GM19372 (cell line): ENCODE results near the gene TMTC4.
"Not testable (repeated sequence)": the region's sequence is repeated elsewhere in the genome, so short reads cannot be mapped to it uniquely, and the experiment has no call there.

Experiments
- ATAC-seq: cut with Tn5 transposase; IDR thresholded peaks from one replicate; pipeline ENCODE4 v1.9.1; 2021; ENCODE audit warnings: mild to moderate bottlenecking, low read depth, moderate library complexity; ENCODE audit not compliant: unreplicated experiment

TMTC4 gene

GRCh38 chr13:100634696-100635095, 39.9 kb downstream of the TMTC4 start:
- no peak for ATAC-seq

GRCh38 chr13:100633461-100633860, 41.1 kb downstream of the TMTC4 start:
- no peak for ATAC-seq

- ATAC-seq: no peak
Observed at GRCh38 chr13:100630555-100630954, 44.0 kb downstream of the TMTC4 start.

- ATAC-seq: no peak
Observed at GRCh38 chr13:100627120-100627519, 47.5 kb downstream of the TMTC4 start.

- ATAC-seq: no peak
Observed at GRCh38 chr13:100625447-100625846, 49.1 kb downstream of the TMTC4 start.

DNA sequence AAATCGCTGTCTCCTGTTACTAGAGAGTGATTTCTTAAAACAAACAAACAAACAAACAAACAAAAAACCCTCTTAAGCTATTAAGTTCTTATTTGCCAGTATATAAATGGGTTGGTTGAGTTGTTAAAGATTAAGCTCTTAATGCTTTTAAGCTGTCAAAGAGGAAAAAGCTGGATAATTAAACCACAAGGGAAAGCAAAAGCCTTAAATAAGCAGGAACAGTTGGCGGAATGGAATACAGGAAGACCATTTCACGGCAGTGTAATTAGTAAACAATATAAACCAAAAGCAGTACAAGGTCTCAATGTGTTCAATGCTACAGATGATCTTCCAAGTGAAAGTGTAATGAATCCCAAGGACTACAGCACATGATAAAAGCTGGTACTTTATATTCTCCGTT, 53.8 kb downstream of the TMTC4 start:
- ATAC-seq: no peak

DNA sequence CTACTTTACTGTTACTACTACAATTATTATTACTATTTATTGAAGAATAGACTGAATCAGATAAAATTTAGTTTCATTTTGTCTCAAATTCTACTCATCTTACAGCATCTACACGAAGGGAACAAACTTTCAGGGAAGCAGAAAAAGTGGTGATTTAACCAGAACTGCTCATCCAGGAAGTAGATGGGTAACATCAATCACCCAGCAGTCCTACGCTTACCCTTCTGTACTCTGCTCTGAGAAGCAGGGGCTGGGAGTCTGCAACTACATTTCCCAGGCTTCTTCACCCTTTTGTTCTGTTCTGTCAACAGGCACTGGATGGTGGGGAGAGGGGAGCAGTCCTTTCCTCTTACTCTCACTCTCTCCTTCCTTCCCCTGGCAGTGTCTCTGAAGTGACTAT, 54.7 kb downstream of the TMTC4 start:
- no peak for ATAC-seq

DNA sequence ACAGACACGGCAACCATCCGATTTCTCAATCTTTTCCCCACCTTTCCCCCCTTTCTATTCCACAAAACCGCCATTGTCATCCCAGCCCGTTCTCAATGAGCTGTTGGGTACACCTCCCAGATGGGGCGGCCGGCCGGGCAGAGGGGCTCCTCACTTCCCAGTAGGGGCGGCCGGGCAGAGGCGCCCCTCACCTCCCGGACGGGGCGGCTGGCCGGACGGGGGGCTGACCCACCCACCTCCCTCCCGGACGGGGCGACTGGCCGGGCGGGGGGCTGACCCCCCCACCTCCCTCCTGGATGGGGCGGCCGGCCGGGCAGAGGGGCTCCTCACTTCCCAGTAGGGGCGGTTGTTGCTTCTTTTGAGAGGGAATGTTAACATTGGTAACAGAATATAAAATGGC, 55.7 kb downstream of the TMTC4 start:
- ATAC-seq: not testable (repeated sequence)

DNA sequence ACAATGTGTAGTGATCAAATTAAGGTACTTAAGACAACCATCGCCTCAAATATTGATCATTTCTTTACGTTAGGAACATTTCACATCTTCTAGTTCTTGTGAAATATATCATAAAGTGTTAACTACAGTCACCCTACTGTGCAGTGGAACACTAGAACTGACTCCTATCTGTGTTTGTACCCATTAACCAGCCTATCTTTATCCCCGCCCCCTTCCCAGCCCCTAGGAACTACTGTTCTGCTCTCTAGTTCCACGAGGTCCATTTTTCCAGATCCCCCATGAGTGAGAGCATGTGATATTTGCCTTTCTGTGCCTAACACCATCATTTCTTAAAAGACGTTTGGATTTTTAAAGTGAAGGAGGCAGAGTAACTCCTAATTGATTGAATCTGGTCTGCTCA, 61.6 kb downstream of the TMTC4 start:
- no peak for ATAC-seq

DNA sequence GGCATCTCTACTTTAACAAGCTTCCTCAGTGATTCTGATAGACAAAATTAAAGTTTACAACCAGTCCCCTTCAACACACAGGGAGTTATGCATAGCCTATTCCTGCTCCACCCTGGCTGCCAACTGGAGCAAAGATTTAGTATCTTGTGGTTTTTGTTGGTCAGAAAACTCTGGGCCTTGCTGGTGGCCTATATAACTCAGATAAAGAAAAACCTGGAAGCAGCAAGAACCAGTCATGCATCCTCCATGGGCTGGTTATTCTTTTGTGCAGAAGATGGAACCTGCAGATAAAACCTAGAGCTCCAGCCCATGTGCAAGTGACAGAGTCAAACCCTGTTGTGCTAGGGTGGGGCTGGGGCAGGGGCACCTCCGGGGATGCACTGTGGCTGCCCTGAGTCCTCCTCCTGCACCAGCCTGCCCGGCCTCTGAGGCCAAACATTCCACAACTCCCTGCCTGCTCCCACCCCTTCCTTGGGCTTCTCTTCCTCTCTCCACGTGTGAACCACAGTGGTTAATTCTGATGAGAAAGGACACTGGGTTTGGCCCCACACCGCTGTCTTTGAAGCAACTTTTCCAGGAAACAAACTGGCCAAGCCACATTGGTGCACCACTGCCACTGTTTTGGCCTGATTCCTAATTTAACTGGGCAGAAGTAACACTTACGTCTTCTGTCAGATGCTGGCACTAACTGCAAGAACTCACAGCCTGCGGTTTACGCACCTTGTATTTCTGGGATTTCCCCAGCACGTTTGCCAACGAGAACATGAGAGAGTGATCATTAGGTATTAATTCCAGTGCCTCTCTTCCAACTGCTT, 62.7 kb downstream of the TMTC4 start:
- ATAC-seq: no peak

DNA sequence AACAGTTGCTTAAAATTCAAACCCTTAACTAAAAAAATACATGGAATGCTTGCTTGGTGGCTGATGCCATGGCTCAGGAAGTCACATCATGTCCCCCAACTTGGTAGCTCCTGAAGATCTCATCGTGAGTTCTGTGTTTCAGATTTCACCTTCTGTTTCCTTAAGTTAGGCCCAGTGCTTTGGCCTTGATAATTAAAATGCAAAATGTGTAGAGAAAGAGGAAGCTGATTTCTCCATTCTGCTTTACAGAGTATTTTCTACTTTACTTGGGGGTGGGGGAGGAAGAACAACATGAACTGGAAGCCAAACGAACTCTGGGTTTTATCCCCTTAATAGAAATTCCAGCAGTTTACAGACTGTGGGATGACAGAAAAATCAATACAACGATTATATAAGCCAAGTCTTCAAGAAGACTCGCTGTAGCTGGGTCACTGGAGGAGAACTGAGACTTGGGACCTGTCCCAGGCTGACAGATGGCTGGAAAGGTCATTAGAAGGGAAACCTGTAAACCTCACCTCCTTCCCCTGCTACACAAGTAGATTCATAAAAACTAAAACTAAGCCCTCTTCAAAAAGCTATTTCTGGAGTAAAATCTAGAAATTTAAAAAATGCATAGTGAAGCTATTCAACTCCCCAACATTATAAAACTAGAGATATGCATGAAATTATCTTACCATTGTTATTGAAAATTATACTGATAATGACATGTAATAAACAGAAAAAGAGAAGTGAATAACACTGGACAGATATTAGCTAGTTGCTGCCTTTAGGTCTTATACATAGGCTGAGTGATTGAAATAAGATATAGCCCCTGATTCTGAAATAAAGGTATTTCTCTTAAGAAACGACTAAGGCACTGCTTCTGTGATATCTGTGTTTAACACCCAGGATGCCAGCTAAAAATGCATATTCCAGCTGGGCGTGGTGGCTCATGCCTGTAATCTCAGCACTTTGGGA, 63.9 kb downstream of the TMTC4 start:
- ATAC-seq: peak; percentile 31

DNA sequence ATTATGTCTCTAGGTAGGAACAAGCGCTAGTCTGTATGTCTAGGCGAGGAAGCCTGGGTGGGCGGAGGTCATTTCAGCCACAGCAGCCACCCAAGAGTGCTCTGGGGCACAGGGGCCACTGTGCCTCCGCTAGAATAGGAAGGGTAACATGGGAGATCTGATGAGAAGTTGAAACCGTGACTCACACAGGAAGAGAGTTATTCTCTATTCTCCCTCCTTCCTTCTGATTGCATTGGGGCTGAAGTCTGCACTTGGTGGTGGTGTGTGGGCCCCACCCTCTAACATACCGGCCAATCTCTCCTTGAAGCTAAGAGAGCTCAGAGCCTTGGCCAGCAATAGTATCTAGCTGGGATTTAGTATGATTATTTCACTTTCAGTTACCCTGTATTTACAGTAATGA, 65.7 kb downstream of the TMTC4 start:
- peak; percentile 86 for ATAC-seq

- ATAC-seq: no peak
Observed at GRCh38 chr13:100608489-100608888, 66.1 kb downstream of the TMTC4 start.

- ATAC-seq: no peak
Observed at GRCh38 chr13:100604918-100605710, 69.5 kb downstream of the TMTC4 start.

DNA sequence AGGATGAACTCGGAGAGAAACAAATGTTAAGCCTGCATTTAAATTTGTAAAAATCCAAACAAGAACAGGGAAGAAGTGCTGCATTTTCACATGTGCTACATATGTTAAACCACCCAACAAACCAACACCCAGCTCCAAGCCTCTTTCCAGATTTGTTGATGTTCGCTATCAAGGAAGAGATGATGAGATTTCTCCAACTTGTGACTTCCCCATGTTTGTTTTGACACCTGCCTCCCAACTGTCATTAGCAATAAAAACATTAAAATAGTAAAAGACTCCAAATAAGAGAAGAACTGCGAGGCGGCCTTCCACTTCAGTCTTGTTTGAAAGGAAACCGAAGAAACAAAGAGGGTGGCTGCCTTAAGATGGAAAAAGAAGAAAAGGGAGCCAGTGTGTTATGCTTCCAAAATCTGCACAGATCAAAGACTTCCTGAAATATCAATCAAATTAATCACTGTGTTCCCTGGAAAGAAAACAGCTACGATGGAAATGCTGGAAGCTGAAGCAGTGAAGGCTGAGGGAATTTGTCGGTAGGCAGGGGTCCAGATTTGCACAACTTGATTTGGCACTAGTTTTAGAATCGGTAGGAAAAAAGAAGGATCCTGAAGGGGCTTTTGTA, 72.0 kb downstream of the TMTC4 start:
- ATAC-seq: no peak

DNA sequence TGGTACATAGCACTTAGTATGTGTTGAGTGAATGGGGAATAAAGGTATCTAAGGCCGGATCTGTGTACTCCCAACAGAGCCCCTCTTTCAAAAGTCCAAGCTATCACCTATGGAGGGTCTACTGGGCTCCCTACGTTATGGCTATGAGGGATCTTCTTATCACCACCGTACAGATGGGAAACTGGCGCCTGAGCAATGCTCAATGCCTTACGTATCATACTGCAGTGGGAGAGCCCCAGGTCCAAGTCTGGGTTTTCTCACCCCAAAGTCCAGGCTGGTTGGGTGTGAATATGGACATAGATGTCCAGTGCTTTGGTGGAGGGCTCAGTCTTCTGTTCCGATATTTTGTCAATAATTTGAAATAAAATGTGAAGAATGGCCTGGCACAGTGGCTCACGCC, 72.9 kb downstream of the TMTC4 start:
- ATAC-seq: no peak

DNA sequence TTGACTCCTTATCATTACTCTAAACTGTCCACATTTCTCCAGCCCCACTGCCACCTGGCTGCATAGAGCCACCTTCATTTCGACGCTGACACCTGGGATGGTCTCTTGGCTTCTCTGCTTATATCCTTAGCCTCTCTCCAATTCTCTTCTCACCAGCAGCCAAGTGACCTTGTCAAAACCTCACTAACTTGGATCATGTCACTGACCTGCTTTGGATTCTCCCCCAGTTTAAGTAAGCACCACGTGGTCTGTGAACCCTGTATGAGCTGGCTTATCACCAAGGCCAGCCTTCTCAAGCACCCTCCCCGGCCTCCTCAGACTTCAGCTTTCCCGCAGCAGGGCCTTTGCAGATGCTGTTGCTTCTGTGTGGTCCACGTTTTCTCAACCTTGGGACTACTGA, 73.7 kb downstream of the TMTC4 start:
- no peak for ATAC-seq

DNA sequence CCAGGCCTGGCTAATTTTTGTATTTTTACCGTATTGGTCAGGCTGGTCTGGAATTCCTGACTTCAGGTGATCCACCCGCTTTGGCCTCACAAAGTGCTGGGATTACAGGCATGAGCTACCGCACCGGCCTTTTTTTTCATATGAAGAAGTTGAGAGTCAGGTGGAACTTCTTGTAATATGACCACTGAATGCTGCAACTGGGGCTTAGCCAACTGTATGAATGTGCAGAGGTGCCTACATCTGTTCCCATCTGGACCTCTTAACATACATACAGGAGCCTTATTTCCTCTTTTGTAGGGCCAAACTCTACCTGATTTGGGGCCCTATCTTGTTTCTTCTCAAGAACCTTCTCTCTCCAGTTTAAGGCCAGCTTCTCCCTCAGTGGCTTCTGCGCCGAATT, 74.1 kb downstream of the TMTC4 start:
- ATAC-seq: no peak

DNA sequence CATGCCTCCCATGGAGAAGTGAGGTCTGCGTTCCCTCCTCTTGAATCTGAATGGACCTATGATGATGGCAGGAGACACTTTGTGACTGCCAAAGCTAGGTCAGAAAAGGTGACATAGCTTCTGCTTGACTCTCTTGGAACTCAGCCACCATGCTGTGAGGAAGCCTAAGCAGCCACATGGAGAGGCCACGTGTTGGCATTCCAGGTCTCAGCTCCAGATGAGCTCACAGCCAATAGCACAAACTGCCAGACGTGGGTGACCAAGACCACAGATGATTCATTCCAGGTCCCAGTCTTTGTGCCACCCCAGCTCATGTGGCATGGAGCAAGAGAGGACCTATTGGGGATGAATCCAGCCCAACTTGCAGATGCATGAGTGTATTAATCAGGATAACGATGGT, 77.3 kb downstream of the TMTC4 start:
- no peak for ATAC-seq

DNA sequence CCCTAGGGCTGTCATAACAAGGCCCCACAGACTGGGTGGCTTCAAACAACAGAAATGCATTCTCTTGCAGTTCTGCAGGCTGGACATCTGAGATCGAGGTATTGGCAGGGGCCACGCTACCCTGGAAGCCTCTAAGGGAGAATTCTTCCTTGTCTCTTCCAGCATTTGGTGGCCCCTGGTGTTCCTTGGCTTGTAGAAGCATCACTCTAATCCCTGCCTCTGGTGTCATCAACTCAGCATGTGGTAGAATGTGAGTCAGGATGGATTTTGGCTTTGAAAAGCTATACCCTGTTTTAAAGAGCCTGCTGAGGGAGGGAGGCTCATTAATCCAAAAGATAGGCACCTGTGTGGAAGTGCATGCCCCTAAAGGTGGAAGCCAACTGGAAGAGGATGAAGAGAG, 78.1 kb downstream of the TMTC4 start:
- no peak for ATAC-seq
